GM19455 (cell line): ENCODE results near the gene CREB5.

Experiments used
- ATAC-seq: cut with Tn5 transposase; IDR thresholded peaks from one replicate; pipeline ENCODE4 v1.9.1; 2021; ENCODE audit not compliant: unreplicated experiment

CREB5 gene

GRCh38 chr7:28406192-28406591, 6.1 kb upstream of the CREB5 start:
- ATAC-seq, result no peak

GRCh38 chr7:28407651-28408050, 4.7 kb upstream of the CREB5 start:
- ATAC-seq, result no peak

DNA sequence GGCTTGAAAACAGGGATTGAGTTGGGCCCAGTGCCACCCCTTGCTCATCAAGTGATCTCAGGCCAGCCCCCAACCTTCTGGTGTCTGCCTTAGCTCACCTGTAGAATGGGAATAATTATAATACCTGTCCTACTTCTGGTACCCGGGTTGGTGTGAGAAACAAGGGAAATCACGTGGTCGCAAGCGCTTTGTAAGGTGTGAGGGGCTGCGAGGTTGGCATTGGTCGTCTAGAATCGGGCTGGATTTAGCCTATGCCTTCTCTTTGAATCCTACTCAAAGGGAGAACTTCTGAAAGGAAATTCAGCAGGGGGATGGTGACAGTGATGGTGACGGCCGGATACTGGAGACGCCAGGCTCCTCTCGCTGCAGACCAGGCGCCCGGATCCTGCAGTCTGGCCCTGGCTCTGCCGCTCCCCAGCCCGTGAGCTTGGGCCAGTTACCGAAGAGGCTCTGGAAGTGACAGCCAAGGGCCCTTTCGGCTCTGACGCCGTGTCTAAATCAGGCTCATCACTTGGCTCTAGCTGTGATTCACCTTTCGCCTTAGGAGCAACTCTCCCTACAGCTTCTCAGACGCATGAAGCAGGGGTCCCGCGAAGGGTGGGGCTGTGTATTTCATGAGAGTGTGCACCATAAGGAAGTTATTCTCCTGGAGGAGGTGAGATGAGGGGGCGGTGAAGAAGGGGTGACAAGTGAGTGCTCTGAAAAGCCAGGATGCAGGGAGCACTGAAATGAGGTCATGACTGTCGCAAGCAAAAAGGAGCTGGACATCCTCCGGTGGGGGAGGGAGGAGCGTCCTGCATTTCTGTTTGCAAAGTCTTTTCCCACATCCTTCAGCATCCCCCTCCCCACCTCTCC, 4.0 kb upstream of the CREB5 start:
- ATAC-seq, result no peak

DNA sequence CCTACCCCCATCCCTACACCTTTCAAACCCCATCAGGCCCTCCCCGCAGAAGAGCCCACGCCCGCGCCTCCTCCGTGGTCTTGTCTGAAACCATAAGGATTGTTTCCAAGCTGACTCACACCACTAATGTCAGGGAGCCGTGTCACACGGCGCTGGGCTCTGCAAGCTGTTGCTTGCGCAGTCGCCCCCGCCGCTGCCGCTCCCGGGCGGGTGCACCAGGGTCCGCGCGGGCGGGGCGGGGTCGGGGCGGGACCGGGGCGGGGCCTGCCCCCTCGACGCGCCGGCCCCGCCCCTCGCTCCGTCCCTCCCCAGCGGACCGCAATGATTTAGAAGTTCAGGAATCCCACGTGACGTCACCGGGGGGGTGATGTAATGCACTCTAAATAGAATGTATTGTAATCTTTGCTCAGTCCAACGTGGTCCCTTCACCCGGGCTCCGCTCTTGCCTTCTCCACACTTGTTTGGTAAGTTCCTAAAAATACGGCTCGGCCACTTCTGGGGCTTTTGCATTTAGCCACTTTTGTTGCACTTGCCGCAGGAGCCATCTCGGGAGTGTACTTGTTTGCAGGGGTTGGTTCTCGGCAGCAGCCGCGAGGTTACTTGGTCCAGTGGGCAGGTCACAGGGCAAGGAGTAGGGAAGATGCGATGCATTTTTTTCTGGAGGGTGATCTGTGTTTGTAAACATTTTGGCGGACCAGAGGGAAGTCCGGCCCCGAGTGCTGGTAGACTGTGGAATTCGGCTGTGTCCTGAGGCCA, 3.2 kb upstream of the CREB5 start:
- no peak for ATAC-seq

GRCh38 chr7:28409716-28410627, 2.3 kb upstream of the CREB5 start:
- ATAC-seq, result no peak

DNA sequence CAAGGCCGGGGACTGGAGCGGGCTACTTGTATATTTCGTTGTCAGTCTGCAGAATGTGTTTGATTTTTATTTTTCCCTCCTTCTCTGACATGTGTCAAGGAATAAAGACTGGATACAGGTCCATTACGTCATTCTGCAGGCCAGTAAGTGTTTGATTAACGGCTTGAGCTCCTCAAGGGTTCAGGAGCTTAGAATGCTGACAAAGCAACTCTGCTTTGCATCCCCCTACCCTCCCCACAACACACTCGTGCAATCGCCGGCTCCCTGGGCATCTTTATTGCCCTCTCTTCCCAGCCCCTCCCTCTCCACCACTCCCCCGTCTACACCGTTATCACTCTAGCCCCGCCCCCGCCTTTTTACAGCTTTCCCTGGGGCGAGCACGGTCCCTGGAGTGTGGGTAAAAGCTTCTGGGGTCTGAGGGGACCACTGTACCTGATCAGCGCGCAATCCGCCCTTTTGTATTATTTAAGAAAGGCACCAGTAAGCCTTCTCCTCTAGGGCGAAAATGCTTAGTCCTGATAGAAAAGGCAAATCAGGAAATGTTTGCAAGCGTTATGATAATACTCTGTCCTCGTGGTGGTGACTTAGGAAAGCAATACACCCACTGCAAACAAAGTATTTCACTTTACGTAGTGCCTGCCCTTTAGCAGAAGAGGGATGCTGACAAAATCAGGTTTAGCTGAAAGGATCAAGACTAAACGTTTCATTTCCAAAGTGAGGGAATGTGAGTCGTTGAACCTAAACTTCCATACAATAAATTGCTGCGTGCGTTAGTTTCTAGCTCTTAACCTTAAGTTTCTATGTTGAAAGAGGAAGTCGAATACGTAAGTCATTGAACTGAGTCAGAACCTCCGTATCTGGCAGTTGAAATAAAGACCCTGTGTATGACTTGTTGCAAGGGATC, 1.4 kb upstream of the CREB5 start:
- ATAC-seq, result no peak

DNA sequence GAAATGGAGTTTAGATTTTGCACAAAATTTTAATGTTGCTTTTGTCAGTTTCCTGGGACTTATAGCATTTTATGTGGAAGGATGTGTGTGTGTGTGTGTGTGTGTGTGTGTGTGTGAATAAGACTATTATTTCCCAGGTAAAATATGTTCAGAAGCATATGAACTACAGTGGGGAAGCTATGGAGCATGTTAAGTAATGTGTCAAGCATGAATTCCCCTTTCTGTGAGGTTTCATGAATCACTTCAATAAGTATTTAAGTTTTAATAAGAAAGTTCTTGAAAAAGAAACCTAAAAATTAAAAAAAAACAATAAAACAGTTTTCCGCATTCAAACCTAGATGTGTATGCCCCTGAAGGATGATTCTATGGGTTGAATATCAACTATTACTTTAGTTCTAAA, 693 bp downstream of the CREB5 start:
- no peak for ATAC-seq

DNA sequence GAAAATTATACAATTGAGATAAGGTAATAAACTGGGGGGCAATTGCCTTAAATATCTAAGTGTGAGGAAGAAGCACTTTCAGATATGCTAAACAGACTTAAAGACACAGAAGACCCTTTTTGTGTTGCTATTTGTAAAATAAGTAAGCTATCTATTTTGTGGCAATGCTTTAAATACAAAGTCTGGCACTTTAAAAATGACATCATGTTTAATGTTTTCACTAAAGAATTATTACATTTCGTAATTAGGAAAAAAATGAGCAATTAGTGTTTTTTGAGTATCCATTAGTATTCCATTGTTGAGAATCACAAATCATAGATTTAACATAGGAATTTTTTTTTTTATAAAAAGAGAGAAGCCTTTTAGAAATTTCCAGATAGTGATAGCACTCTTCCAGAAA, 2.1 kb downstream of the CREB5 start:
- no peak for ATAC-seq

GRCh38 chr7:28417321-28417940, 5.1 kb downstream of the CREB5 start:
- no peak for ATAC-seq

- ATAC-seq, result no peak
These were observed 6.0 kb downstream of the CREB5 start for GRCh38 chr7:28418311-28418710.

GRCh38 chr7:28418966-28419365, 6.6 kb downstream of the CREB5 start:
- ATAC-seq, result no peak

GRCh38 chr7:28419716-28420115, 7.4 kb downstream of the CREB5 start:
- ATAC-seq, result no peak

GRCh38 chr7:28423112-28423511, 10.8 kb downstream of the CREB5 start:
- no peak for ATAC-seq

DNA sequence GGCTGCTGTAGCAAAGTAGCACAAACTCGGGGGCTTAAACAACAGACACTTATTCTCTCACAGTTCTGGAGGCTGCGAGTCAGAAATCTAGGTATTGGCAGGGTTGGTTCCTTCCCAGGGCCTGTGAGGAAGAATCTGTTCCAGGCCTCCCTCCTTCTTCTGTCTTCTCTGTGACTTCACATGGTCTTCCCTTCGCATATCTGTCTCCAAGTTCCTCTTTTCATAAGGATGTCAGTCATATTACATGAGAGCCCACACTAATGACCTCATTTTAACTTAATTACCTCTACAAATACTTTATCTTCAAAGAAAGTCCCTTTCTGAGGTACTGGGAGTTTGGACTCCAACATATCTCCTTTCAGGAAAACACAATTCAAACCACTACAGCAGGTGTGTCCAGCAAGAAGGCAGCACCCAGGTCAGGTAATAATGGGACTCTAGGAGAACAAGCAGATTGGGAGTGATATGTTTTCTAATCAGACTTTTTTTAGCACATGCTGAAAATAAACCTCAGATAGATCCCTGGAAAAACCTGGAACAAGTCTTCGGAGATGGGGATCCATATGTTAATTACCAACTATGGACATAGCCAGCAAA, 11.7 kb downstream of the CREB5 start:
- ATAC-seq, result no peak

DNA sequence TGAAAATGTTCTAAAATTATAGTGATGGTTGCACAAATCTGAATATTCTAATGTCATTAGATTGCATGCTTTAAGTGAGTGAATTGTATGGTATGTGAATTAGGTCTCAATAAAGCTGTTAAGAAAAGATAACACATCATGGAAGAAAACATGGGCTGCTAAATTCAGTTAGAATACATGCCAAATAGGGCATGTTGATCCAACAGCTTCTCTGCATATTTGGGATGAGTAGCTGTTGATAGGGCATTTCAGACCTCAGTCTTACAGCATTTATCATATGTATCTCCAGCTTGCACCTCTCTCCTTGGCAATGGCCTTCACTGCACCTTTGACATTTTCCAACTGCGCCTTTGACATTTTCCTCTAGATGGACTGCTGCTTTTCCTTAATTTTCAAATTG, 13.2 kb downstream of the CREB5 start:
- ATAC-seq, result no peak

DNA sequence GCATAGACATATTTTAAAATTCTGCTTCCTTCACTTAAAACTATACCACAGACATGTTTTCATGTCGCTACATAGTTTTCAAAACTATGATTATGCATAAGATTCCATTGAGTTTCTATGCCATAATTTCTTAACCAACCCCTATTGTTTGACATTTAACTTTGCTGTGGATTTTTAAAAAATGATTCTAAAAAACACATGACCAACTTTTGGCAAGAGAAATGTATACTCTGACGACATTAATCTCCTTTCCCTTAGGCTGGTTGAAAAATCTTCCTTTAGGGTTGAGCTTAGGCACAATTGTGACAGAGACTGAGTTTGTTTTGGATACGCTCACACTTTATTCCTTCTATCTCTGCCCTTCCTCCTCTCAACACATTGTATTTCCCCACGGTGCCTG, 14.9 kb downstream of the CREB5 start:
- no peak for ATAC-seq

DNA sequence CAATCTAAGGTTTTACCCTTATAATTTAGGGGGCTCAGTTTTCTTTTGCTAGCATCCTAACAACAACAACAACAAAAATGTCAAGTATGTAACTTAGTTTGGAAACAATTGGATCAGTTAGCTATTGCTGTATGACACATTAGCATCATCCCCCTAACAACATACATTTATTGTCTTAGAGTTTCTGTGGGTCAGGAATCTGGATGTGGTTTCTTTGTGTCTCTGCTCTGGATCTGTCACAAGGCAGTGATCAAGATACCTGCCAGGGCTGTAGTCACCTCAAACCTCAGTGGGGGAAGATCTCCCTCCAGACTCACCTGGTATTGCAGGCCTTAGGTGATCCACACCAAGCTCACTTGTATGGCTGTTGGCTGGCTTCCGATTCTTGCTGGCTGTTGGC, 18.3 kb downstream of the CREB5 start:
- no peak for ATAC-seq

DNA sequence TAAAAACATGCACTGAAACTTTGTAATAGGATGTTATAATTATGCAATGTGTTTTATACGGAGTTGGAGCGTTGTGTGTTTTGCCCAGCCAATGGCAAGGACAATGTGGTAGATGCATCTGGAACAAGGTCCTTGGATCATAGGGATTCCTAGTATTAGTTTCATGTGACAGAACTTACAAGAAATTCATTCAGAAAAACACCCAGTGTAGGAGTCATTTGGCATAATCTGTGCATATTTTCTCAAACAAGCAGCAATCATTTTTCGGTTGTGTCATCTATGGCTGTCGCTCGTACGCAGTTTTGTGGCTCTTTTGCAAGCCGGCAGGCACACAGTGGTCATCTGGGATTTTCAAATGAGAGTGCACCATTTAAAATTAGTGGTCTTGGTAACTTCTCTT, 19.8 kb downstream of the CREB5 start:
- ATAC-seq, result no peak

GRCh38 chr7:28433039-28433438, 20.7 kb downstream of the CREB5 start:
- no peak for ATAC-seq
